Fibroblast of the aortic adventitia (primary cell): ENCODE results near the gene B4GALNT4. TPM values are rescaled to one million over a fixed set of nuclear protein-coding genes. Genes with fewer than 3 reads are reported as not detected.

ENCODE experiments used
- DNase-seq: peaks from one replicate; pipeline ENCODE4 v3.0.0-alpha.2; 2010; ENCODE audit warnings: low read depth
- H3K4me3 ChIP-seq: 2 replicates; pipeline ENCODE4 v1.5.1; 2011; ENCODE audit warnings: low read depth, mild to moderate bottlenecking, control low read depth, low read length, moderate library complexity
- CTCF ChIP-seq: IDR thresholded peaks from 2 replicates; pipeline ENCODE4 v1.5.1; 2011; ENCODE audit warnings: mild to moderate bottlenecking, low read length, control low read depth, inconsistent platforms; ENCODE audit not compliant: insufficient read depth
- total RNA-seq: library from RNA; depleted of rRNA; stranded (reverse); fragments of >200 nt; gene quantifications from 2 replicates; pipeline ENCODE4 v1.2.3, GENCODE V29; 2012; ENCODE audit warnings: low replicate concordance

Gene B4GALNT4
- total RNA-seq, 1 donor = 1.9 TPM

GRCh38 chr11:363948-364761 lies 5.1 kb upstream of the B4GALNT4 start:
- DNase-seq = peak; percentile 25
- TF ChIP-seq CTCF = peak; percentile 32
- no peak overlapping the region for H3K4me3 ChIP-seq

- TF ChIP-seq CTCF = no peak
- H3K4me3 ChIP-seq = no peak overlapping the region
- no peak for DNase-seq
Measured at GRCh38 chr11:364991-365725, 4.1 kb upstream of the B4GALNT4 start.

GRCh38 chr11:365831-366230 lies 3.5 kb upstream of the B4GALNT4 start:
- no peak for DNase-seq
- TF ChIP-seq CTCF = no peak
- H3K4me3 ChIP-seq = no peak overlapping the region

GRCh38 chr11:367956-368413 lies 1.3 kb upstream of the B4GALNT4 start:
- no peak for TF ChIP-seq CTCF
- H3K4me3 ChIP-seq = no peak overlapping the region
- DNase-seq = no peak

GRCh38 chr11:368414-369335 lies 624 bp upstream of the B4GALNT4 start:
- peak overlapping the region; percentile 50 for H3K4me3 ChIP-seq
- no peak for TF ChIP-seq CTCF
- peak; percentile 8 for DNase-seq
